Peyer's patch (tissue), 4 donors: ENCODE results near the gene MEGF6.

Experiments used
- POLR2A ChIP-seq, 2 donors: fragments of 450-650 bp; IDR thresholded peaks; one replicate each; pipeline ENCODE4 v1.5.1; 2017; ENCODE audit warnings: antibody characterized with exemption in 2 of 2, mild to moderate bottlenecking in 2 of 2, moderate library complexity in 2 of 2
- TF ChIP-seq, protein P1 (sequence below), 6 experiments: fragments of 450-650 bp in 4 of 6; fragments of 200-600 bp in 2 of 6; sonication (generic) in 1 of 6; IDR thresholded peaks; one replicate each; pipeline ENCODE4 v1.5.1; 2017 to 2019; ENCODE audit warnings: antibody characterized with exemption in 6 of 6, mild to moderate bottlenecking in 3 of 6, moderate library complexity in 1 of 6

DNA sequence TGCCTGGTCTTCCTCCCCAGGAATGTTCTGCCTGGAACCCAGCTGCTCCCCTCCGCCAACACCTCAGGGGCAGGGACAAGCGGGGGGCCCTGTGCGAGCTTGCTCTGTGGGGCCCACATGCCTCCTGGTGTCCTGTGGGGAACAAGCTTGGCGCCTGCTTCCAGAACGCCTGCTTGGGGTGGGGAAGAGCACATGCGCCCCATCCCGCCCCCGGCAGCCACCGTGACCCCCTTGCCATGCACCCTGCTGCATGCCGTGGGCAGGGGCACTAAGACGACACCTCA, 57.4 kb downstream of the MEGF6 start:
- TF ChIP-seq, protein P1, sequence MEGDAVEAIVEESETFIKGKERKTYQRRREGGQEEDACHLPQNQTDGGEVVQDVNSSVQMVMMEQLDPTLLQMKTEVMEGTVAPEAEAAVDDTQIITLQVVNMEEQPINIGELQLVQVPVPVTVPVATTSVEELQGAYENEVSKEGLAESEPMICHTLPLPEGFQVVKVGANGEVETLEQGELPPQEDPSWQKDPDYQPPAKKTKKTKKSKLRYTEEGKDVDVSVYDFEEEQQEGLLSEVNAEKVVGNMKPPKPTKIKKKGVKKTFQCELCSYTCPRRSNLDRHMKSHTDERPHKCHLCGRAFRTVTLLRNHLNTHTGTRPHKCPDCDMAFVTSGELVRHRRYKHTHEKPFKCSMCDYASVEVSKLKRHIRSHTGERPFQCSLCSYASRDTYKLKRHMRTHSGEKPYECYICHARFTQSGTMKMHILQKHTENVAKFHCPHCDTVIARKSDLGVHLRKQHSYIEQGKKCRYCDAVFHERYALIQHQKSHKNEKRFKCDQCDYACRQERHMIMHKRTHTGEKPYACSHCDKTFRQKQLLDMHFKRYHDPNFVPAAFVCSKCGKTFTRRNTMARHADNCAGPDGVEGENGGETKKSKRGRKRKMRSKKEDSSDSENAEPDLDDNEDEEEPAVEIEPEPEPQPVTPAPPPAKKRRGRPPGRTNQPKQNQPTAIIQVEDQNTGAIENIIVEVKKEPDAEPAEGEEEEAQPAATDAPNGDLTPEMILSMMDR (IDR thresholded peaks at IDR 0.05): no peak
- TF ChIP-seq POLR2A (IDR thresholded peaks at IDR 0.05): no peak
